ENCODE measurements around the gene PIK3C2G. TPM values are rescaled to one million over a fixed set of nuclear protein-coding genes. Genes with fewer than 3 reads are reported as not detected.
A peak's percentile ranks its signal among the peaks of the same experiment; 100 is the strongest.

Gene PIK3C2G, protein sequence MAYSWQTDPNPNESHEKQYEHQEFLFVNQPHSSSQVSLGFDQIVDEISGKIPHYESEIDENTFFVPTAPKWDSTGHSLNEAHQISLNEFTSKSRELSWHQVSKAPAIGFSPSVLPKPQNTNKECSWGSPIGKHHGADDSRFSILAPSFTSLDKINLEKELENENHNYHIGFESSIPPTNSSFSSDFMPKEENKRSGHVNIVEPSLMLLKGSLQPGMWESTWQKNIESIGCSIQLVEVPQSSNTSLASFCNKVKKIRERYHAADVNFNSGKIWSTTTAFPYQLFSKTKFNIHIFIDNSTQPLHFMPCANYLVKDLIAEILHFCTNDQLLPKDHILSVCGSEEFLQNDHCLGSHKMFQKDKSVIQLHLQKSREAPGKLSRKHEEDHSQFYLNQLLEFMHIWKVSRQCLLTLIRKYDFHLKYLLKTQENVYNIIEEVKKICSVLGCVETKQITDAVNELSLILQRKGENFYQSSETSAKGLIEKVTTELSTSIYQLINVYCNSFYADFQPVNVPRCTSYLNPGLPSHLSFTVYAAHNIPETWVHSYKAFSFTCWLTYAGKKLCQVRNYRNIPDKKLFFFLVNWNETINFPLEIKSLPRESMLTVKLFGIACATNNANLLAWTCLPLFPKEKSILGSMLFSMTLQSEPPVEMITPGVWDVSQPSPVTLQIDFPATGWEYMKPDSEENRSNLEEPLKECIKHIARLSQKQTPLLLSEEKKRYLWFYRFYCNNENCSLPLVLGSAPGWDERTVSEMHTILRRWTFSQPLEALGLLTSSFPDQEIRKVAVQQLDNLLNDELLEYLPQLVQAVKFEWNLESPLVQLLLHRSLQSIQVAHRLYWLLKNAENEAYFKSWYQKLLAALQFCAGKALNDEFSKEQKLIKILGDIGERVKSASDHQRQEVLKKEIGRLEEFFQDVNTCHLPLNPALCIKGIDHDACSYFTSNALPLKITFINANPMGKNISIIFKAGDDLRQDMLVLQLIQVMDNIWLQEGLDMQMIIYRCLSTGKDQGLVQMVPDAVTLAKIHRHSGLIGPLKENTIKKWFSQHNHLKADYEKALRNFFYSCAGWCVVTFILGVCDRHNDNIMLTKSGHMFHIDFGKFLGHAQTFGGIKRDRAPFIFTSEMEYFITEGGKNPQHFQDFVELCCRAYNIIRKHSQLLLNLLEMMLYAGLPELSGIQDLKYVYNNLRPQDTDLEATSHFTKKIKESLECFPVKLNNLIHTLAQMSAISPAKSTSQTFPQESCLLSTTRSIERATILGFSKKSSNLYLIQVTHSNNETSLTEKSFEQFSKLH (N-terminal part only)
- total RNA-seq (2021; ENCODE audit: unreplicated experiment) (not detected), Bru-seq, nascent RNA (percentile 1 among the genes with signal in this experiment), BruChase-seq, experiment 1, labeled RNA remaining after a 6-hour chase (percentile 0 among the genes with signal in this experiment), BruChase-seq, experiment 2, labeled RNA remaining after a 2-hour chase (percentile 0 among the genes with signal in this experiment)
- not detected in 2 replicates for polyA plus RNA-seq (2012)
- long read RNA-seq = 0 reads

DNA sequence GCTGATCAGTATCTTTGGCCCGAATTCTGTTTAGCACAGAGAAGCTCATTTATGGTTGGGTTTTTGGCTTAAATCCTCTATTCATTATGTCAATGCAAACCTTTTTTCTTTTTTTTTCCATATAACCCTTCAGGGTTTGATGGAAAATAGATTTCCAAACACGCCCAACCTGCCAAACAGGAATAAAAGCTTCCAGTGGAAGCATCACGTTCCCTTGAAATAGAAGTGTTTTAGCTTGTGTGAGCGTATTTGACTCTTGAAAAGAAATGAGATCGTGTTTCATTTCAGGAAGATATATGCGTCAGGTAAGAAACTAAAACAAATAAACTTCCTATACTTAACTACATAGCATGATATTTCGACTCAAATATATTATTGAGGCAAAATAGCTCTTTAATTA is at the start of gene PIK3C2G:
Gene PIK3C2G (plus strand): TSS at position 246 of the 400 bp plus-strand sequence. CDS start 20,564 bp downstream, outside the sequence.
- Histone ChIP-seq H3K27me3 (ENCODE audit: insufficient read depth, low read length) (no peaks in the 10 kb centered on the region), H4K20me1 (ENCODE audit: insufficient read depth) (no peaks in the 10 kb centered on the region), H3K9ac (ENCODE audit: low read length) (no peak within 1 kb of the TSS), H3K9me2 (ENCODE audit: insufficient read depth) (no peaks in the 10 kb centered on the region), H3K4me2 (ENCODE audit: low read length) (no peak within 1 kb of the TSS), H2AFZ (ENCODE audit: low read depth, low read length, poor library complexity, severe bottlenecking) (no peak within 1 kb of the TSS), H3K27ac (ENCODE audit: low read depth, low read length) (no peak within 1 kb of the TSS), H3K36me3 (ENCODE audit: control insufficient read depth in 1 of 2, insufficient read depth in 2 of 2, low read length in 2 of 2) (no peaks in the 10 kb centered on the region), H3K4me3 (replicated peaks in 1 of 2; ENCODE audit: low read depth in 1 of 2, low read length in 2 of 2) (no peak within 1 kb of the TSS), H3K4me1 (ENCODE audit: control insufficient read depth in 1 of 2, insufficient read depth in 2 of 2, low read length in 2 of 2) (no peaks in the 10 kb centered on the region), H3K79me2 (ENCODE audit: insufficient read depth, low read length) (no peaks in the 10 kb centered on the region), H3K9me3 (ENCODE audit: control insufficient read depth in 1 of 2, insufficient read depth in 1 of 2, low read depth in 1 of 2, low read length in 2 of 2) (no peaks in the 10 kb centered on the region)
- DNase-seq (ENCODE audit: low read depth, low spot score) (no peak), ATAC-seq (no peak)
- CTCF ChIA-PET = interaction anchor here (2.1 kb wide), 1 partner anchor 11 kb away, joined by 17 read pairs; no protein-coding TSS in a partner anchor
- RAD21 ChIA-PET (ENCODE audit: low non-redundant PET in 1 of 2, low total read pairs in 2 of 2, uncharacterized antibody in 2 of 2, unreplicated experiment in 2 of 2) = interaction anchor here (0.6 to 1.3 kb wide), 2 partner anchors 11 to 239 kb away, joined by 3 to 7 read pairs; no protein-coding TSS in a partner anchor
- POLR2A ChIA-PET = no interaction called here
- no TSS peak for BruUV-seq (replicated peaks)
- intact Hi-C loops (cut with micrococcal nuclease) = no loop called here
- TF ChIP-seq ELF1 (IDR thresholded peaks at IDR 0.05; ENCODE audit: borderline replicate concordance, low read depth) = no peak
- TF ChIP-seq YY1 (IDR thresholded peaks at IDR 0.05; ENCODE audit: extremely low read depth, insufficient replicate concordance, low read depth, low read length) = no peak
- TF ChIP-seq REST (IDR thresholded peaks at IDR 0.05; ENCODE audit: low read depth) = no peak
- no peak for TF ChIP-seq CEBPB (IDR thresholded peaks at IDR 0.05; ENCODE audit: low read depth)
- TF ChIP-seq CBX3 (IDR thresholded peaks at IDR 0.05; ENCODE audit: low read depth) = no peak

All from HCT116 (cell line).